ENCODE results near the gene EFCAB11.

GRCh38 chr14:89779707-89780106 is 174.8 kb downstream of the EFCAB11 start:
- TF ChIP-seq CTCF (IDR thresholded peaks at IDR 0.05): no peak
- TF ChIP-seq POLR2A (IDR thresholded peaks at IDR 0.05): no peak
